Keratinocyte (primary cell): ENCODE data around the gene JAKMIP1.

Experiments
- EZH2 ChIP-seq: IDR thresholded peaks from one replicate; pipeline ENCODE4 v1.6.1; 2012; ENCODE audit warnings: inconsistent platforms, mild to moderate bottlenecking, low read length, moderate library complexity
- TF ChIP-seq, protein P1 (sequence below), 3 experiments: IDR thresholded peaks in 1 of 3; conservative IDR thresholded peaks in 1 of 3; optimal IDR thresholded peaks in 1 of 3; 2 replicates in 2 of 3; 3 replicates in 1 of 3; pipeline versions ENCODE3 to v1.5.1; 2011; ENCODE audit warnings: low read length in 3 of 3, mild to moderate bottlenecking in 3 of 3, moderate library complexity in 2 of 3, control low read depth in 1 of 3, inconsistent platforms in 1 of 3; ENCODE audit not compliant: insufficient read depth in 2 of 3; ENCODE audit errors: extremely low read depth in 1 of 3

DNA sequence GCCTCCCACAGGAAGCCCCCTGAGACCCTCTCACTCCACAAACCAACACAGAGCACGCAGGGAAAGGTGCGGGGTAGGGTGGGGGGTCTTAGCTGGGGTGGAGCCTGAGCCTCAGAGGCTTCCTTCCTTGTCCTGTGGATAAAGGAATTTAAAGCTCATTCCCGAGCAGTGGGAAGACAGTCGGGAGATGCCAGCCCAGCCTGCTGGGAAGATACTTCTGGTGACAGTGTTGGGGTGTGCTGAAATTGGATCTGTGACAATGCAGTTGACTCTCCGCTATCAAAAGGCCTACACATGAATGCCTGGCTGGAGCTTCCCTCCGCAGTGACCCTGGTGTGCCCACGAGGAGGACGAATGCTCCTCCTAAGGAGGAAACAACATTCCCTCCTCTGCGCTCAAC, 45.5 kb downstream of the JAKMIP1 start:
- TF ChIP-seq, protein P1, sequence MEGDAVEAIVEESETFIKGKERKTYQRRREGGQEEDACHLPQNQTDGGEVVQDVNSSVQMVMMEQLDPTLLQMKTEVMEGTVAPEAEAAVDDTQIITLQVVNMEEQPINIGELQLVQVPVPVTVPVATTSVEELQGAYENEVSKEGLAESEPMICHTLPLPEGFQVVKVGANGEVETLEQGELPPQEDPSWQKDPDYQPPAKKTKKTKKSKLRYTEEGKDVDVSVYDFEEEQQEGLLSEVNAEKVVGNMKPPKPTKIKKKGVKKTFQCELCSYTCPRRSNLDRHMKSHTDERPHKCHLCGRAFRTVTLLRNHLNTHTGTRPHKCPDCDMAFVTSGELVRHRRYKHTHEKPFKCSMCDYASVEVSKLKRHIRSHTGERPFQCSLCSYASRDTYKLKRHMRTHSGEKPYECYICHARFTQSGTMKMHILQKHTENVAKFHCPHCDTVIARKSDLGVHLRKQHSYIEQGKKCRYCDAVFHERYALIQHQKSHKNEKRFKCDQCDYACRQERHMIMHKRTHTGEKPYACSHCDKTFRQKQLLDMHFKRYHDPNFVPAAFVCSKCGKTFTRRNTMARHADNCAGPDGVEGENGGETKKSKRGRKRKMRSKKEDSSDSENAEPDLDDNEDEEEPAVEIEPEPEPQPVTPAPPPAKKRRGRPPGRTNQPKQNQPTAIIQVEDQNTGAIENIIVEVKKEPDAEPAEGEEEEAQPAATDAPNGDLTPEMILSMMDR (optimal IDR thresholded peaks at IDR 0.05 in 1 of 3, IDR thresholded peaks at IDR 0.05 in 1 of 3, conservative IDR thresholded peaks at IDR 0.05 in 1 of 3; ENCODE audit: extremely low read depth in 1 of 3, insufficient read depth in 2 of 3, low read length in 3 of 3), result no peak
- no peak for TF ChIP-seq EZH2
